Activated T-cell treated with anti-CD3 and anti-CD28 coated beads, Interleukin-2, amount 50 U/mL, for 1 hour (primary cell): ENCODE measurements around the gene LCE4A.
"Not testable (repeated sequence)": the region's sequence is repeated elsewhere in the genome, so short reads cannot be mapped to it uniquely, and the experiment has no call there.

Experiments used
- DNase-seq: peaks from one replicate; pipeline ENCODE4 v3.0.0-alpha.2; 2020

Gene LCE4A, protein sequence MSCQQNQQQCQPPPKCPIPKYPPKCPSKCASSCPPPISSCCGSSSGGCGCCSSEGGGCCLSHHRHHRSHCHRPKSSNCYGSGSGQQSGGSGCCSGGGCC

DNA sequence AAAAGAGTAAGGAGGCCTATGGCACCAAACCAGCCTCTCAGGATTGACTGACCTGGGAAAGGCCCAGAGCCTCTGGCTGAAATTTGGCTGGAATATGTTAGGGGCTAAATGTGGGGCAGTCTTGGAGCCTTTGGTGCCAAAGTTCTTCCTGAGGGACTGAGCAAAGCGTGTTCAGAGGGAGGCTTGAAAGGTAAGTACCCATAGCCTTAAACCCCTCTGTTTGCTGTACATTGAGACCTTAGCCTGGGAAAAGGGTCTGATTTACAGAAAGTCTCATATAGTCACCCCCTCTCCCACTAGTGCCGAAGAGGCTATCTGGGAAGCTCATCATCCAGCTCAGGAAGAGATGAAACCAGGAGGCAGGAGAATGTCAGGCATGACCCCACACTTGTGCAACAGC lies at the start of gene LCE4A:
Gene LCE4A (plus strand): TSS at position 301 of the 400 bp plus-strand sequence. CDS start 916 bp downstream, outside the sequence.
- DNase-seq: no peak

DNA sequence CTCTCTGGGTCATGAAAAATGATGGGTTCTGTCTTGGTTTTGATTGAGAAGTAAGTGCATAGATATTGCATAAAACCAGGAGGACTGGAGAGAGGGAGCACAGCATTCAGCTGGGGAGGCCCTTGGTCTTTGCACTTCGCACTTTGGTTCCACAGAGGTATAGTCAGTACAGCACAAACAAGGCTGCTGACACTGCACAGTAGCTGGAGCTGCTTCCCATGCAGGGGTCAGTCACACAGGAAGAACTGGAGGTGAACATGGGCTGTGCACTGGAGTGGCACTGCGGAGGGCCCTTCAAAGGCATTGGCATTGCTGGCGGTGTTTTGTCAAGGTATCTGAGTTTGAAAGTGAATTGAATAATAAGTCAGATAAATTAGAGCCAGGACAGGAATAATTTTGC lies 49.3 kb upstream of the LCE4A start:
- DNase-seq: no peak

GRCh38 chr1:152663098-152663497 lies 44.9 kb upstream of the LCE4A start, which contains the start of gene LCE2D:
LCE2D (plus strand) TSS chr1:152663380; CDS start chr1:152664106, 726 bp downstream.
- no peak for DNase-seq

DNA sequence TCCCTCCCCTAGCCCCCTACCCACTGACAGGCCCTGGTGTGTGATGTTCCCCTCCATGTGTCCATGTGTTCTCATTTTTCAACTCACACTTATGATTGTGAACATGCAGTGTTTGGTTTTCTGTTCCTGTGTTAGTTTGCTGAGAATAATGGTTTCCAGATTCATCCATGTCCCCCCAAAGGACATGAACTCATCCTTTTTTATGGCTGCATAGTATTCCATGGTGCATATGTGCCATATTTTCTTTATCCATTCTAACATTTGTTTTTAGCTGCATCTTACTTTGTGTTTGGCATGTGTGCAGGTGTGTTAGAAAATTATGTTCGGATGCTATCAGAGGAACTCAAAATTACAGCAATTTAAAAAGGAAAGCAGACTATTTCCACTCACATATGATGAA lies 41.8 kb upstream of the LCE4A start:
- DNase-seq: not testable (repeated sequence)

- DNase-seq: no peak
Observed at GRCh38 chr1:152667648-152668047, 40.3 kb upstream of the LCE4A start.

- no peak for DNase-seq
Observed at GRCh38 chr1:152673016-152673415, 34.9 kb upstream of the LCE4A start.

DNA sequence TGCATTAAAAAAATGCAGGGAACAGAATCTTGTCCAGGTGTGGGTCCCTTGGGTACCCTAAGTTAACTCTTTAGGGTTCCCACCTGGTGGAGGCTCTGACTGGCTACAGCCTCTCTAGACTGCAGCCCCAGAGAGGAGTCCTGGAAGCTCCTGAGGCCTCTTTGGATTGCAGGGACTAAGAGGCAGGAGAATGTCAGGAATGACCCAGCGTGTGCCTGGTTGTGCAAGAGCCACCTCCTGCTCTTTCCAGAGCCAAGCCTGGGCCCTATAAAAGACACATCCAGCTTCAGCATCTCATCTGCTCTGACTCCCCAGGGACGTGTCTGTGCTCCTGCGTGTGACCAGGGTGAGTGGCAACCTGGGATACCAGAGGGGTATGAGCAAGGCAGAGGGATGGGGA lies 33.0 kb upstream of the LCE4A start, which contains the start of gene LCE2C:
Gene LCE2C (plus strand): TSS at position 297 of the 400 bp plus-strand sequence. CDS start 737 bp downstream, outside the sequence.
- DNase-seq: not testable (repeated sequence)

DNA sequence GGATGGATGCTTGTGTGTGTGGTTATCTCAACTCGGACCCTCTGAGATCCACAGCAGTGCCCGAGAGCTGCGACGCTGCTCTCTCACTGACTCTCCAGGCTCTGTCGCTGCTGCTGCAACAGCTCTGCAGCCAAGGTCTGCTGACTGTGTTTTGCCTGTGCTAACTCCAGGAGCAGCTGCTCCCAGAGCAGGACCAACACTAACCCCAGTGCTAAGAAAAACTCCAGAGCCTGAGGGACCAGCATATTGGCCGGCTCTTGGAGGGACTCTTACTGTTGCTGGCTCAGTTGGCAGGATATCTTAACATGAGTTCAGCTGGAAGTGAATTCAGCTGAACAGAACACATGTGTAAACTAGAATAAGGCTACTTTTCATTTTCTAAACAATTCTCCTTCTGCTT lies 28.5 kb upstream of the LCE4A start:
- DNase-seq: no peak

- DNase-seq: no peak
Observed at GRCh38 chr1:152681616-152682015, 26.3 kb upstream of the LCE4A start.

DNA sequence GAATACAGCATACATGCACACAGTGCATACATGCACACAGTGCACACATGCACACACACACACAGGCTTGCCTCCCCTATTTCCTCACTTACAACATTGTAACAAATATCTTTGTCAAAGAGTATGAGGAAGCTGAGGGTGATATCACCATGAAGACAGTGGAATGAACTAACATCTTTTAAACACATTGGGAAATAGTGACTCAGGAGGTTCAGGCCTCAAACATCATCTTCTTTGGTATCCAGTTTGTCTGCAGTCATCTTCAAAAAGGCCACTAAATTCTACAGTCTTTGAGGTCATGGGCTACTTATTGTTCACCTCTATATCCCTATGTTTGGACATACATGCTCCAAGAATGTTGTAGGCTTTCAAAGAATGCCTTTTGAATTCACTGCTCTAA lies 24.1 kb upstream of the LCE4A start:
- DNase-seq: no peak

DNA sequence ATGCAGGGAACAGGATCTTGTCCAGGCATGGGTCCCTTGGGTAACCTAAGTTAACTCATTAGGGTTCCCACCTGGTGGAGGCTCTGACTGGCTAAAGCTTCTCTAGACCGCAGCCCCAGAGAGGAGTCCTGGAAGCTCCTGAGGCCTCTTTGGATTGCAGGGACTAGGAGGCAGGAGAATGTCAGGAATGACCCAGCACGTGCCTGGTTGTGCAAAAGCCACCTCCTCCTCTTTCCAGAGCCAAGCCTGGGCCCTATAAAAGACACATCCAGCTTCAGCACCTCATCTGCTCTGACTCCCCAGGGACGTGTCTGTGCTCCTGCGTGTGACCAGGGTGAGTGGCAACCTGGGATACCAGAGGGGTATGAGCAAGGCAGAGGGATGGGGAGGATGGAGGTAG lies 22.1 kb upstream of the LCE4A start, which contains the start of gene LCE2B:
Gene LCE2B (plus strand): TSS at position 301 of the 400 bp plus-strand sequence. CDS start 721 bp downstream, outside the sequence.
- not testable (repeated sequence) for DNase-seq

- DNase-seq: no peak
Observed at GRCh38 chr1:152697701-152698600, 10.0 kb upstream of the LCE4A start, which contains the start of gene LCE2A. LCE2A (plus strand) TSS chr1:152698345; CDS start chr1:152698902, 557 bp downstream.

GRCh38 chr1:152699746-152700145 lies 8.2 kb upstream of the LCE4A start:
- no peak for DNase-seq

GRCh38 chr1:152718238-152718637 lies 10.3 kb downstream of the LCE4A start:
- no peak for DNase-seq

- no peak for DNase-seq
Observed at GRCh38 chr1:152725261-152725660, 17.3 kb downstream of the LCE4A start.

GRCh38 chr1:152728986-152729385 lies 21.0 kb downstream of the LCE4A start:
- no peak for DNase-seq

GRCh38 chr1:152735648-152736047 lies 27.7 kb downstream of the LCE4A start:
- no peak for DNase-seq

DNA sequence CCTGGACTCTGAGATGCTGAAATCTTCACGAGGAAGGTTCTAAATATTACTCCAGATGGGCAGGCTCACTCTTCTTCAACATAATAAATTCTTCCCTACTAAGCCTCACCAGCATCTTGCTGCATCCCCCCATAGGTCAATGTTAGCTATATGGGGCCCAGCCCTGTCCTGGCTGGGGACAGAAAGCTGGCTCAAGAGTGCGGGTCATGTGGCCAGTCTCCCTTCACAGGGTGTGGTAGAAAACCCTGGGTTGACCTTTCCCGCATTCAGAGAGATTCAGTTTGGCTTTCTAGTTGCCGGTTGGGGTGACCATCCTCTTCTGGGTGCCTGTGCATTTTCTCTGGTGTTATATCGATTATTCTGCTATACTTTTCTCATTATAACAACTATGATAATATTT lies 30.0 kb downstream of the LCE4A start:
- no peak for DNase-seq

DNA sequence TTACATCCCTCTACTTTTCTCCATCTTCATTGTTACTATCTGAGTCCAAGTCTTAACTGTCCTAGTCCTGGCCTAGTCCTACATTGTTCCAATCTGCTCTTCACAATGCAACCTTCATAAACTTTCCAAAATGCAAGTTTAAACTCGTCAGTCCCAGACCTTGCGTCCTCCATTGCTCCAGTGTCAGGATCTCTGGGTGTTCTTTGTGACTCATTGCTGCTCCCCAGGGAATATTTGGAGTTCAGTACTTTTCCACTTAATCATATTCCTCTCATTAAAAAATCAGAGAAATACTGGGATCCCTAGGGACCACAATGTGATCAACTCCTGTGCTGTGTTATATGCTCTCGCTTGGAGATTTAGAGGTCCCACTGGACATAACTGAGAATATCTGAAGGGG lies 31.9 kb downstream of the LCE4A start:
- no peak for DNase-seq

- no peak for DNase-seq
Observed at GRCh38 chr1:152741656-152742055, 33.7 kb downstream of the LCE4A start.

DNA sequence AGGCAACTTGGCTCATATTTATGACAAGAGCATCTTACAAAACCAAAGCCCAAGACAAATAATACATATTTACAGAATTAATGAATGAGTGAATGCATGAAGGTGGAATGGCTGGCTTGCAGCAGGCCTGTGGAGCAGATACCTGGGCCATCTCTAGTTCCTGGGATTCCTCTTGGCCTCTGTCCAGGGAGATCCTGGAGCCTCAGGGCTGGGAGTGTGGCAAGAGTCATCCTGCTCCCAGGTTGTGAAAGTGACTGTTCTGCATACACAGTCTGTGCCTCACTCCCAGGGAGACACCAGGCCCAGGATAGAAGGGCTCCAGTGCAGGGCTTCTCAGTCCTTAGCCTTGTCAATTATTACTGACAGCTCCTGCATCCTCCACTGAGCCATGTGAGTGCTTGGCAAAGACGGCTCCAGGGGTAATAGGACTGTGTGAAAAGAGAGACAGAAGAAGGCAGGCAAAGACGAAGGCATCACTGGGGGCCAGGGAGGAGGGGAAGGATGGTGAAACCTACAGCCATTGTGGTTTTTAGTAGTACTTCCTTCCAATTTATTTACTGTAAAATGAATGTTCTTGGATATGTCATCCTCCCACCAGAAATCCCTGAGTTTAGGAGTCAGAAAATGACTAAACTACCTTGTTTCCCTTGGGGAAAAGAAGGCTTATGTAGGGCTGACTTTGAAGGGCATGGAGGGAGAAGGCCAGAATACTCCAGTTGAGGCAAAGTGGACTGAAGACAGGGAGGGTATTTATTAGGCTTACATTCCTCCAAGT lies 35.6 kb downstream of the LCE4A start:
- no peak for DNase-seq

DNA sequence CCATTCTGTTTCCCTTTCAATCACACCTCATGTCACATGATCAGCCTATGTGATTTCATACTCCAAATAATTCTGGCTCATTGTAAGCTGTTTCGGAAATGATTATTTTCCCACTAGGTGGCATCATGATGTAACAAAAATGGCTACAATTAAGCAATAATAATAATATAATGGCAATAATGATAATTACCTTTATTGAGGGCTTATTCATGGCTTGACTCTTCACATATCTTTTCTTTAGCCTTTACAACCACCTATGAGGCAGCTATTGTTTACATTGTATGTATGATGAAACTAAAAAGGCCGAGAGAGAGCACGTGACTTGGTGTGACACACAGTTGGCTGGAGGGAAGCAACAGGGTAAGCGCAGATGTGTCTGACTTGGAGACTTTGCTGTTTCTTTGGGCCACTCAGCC lies 37.3 kb downstream of the LCE4A start:
- no peak for DNase-seq

- no peak for DNase-seq
Observed at GRCh38 chr1:152745765-152746444, 37.9 kb downstream of the LCE4A start.
